Common myeloid progenitor, CD34-positive (primary cell): ENCODE measurements around the gene TEX38.

Experiments used
- CTCF ChIA-PET: fragments of 350-600 bp; sonication (Branson Sonifier 250); formaldehyde crosslinking; loops from one replicate; lab custom pipeline; 2021; ENCODE audit warnings: antibody characterized with exemption; lab: Charles Lee
- POLR2A ChIA-PET: fragments of 350-600 bp; sonication (Branson Sonifier 250); formaldehyde crosslinking; loops from one replicate; lab custom pipeline; 2021; ENCODE audit warnings: antibody characterized with exemption; lab: Charles Lee
- DNase-seq, 3 donors: peaks; one replicate each; pipeline versions ENCODE4 v3.0.0 to v3.0.0-alpha.2; 2013
- H3K27ac ChIP-seq, 2 experiments: 1 replicate in 1 of 2; 2 replicates in 1 of 2; pipeline ENCODE4 v1.7.0; 2013; ENCODE audit warnings: inconsistent platforms in 2 of 2, low read length in 2 of 2, mild to moderate bottlenecking in 2 of 2, low read depth in 1 of 2, moderate library complexity in 1 of 2; ENCODE audit not compliant: severe bottlenecking in 2 of 2, insufficient read depth in 1 of 2, poor library complexity in 1 of 2
- H3K27me3 ChIP-seq, 5 experiments: replicated peaks in 2 of 5; 1 replicate in 3 of 5; 2 replicates in 2 of 5; pipeline versions ENCODE4 v1.6.1 to v1.7.0; 2013; ENCODE audit warnings: low read length in 4 of 5, mild to moderate bottlenecking in 2 of 5, moderate library complexity in 2 of 5, inconsistent platforms in 1 of 5; ENCODE audit not compliant: insufficient read depth in 5 of 5, control insufficient read depth in 4 of 5
- H3K36me3 ChIP-seq, 4 experiments: 1 replicate in 2 of 4; 2 replicates in 2 of 4; pipeline versions ENCODE4 v1.6.1 to v1.7.0; 2013; ENCODE audit warnings: low read length in 3 of 4, control low read depth in 1 of 4, mild to moderate bottlenecking in 1 of 4; ENCODE audit not compliant: control insufficient read depth in 4 of 4, insufficient read depth in 4 of 4
- H3K4me1 ChIP-seq, 4 experiments: 1 replicate in 3 of 4; 2 replicates in 1 of 4; pipeline versions ENCODE4 v1.6.1 to v1.7.1; 2013; ENCODE audit warnings: low read length in 3 of 4, mild to moderate bottlenecking in 3 of 4, control low read depth in 1 of 4, inconsistent platforms in 1 of 4, moderate library complexity in 1 of 4; ENCODE audit not compliant: control insufficient read depth in 4 of 4, insufficient read depth in 4 of 4; ENCODE audit errors: control extremely low read depth in 1 of 4
- H3K4me3 ChIP-seq, 7 experiments: 1 replicate in 4 of 7; 2 replicates in 3 of 7; pipeline versions ENCODE4 v1.5.1 to v1.7.0; 2013; ENCODE audit warnings: mild to moderate bottlenecking in 7 of 7, low read length in 6 of 7, moderate library complexity in 6 of 7, inconsistent platforms in 2 of 7, low read depth in 2 of 7, control low read depth in 1 of 7; ENCODE audit not compliant: insufficient read depth in 4 of 7, control insufficient read depth in 1 of 7; ENCODE audit errors: extremely low read depth in 1 of 7
- H3K9me3 ChIP-seq, 5 experiments: 1 replicate in 4 of 5; 2 replicates in 1 of 5; pipeline versions ENCODE4 v1.6.1 to v1.7.1; 2013; ENCODE audit warnings: low read length in 4 of 5, mild to moderate bottlenecking in 2 of 5, inconsistent platforms in 1 of 5, low read depth in 1 of 5, moderate library complexity in 1 of 5; ENCODE audit not compliant: control insufficient read depth in 4 of 5, insufficient read depth in 2 of 5; ENCODE audit errors: control extremely low read depth in 1 of 5
- WGBS: methylation state at CpG from one replicate; pipeline ENCODE4 v1.1.5; 2013; ENCODE audit not compliant: insufficient coverage; 5-methylcytosine and 5-hydroxymethylcytosine counted together

The TEX38 gene

DNA sequence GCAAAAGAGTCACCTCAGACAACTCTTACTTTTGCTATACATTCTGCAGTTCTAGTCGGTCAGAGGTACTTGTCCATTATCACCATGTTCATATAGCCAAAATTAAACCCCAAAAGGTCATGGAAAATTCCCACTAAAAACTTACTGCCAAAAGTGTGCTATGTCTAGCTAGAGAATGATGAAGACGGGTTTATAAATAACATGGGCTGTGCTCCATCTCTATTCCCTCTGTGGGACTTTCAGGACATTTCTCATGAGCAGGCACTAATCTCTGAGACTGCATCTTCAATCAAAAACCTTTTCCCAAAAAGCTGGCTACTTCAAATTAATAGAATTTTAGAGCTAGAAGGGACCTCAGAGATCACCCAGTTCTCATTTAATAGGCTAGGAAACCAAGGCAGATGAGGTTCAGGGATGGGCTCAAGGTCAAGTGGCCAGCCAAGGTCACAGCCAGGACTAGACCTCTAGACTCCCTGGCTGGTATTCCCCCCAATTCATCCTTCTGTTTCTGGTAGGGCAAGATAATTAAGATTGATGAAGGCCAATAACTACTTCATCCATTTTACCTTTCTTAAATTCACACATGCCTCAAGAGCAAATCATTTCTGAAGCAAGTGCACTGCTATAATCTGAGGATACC is 34.1 kb upstream of the TEX38 start:
- H3K4me3 ChIP-seq: no peak overlapping the region
- 0% methylated on average over 1 of the region's 2 CpGs for WGBS
- ChIA-PET POLR2A (interaction anchor here (0.6 kb wide), 1 partner anchor 33 kb away, joined by 3 read pairs; the partner anchor contains the start of gene MKNK1), CTCF (no interaction called here)
- no peaks in the 10 kb centered on the region for H3K9me3 ChIP-seq
- no peak for DNase-seq
- H3K27ac ChIP-seq: no peak overlapping the region
- H3K27me3 ChIP-seq: no peaks in the 10 kb centered on the region
- no peaks in the 10 kb centered on the region for H3K4me1 ChIP-seq
- H3K36me3 ChIP-seq: peaks cover 5 to 31% (median 15%) of the 10 kb centered on the region in 4 experiments

DNA sequence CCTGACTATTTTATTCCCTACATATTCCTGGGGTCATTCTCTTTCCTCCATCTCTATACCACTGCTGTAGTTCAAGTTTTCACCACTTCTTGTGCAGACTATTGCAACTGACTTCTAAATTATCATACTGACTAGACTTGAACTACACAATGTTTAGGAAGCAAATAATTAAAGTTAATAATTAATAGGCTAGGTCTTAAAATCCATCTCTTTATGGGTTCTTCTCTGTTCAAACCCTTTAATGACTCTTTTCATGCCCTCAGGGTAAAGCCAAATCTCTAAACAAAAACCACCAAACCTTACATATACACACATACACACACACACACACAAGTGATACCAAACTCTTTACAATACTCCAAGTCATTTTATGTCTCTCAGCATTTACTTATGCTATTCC is 32.7 kb upstream of the TEX38 start:
- no peak overlapping the region for H3K27ac ChIP-seq
- H3K9me3 ChIP-seq: no peaks in the 10 kb centered on the region
- H3K36me3 ChIP-seq: peaks cover 7 to 28% (median 16%) of the 10 kb centered on the region in 4 experiments
- no peak for DNase-seq
- no peaks in the 10 kb centered on the region for H3K27me3 ChIP-seq
- H3K4me3 ChIP-seq: no peak overlapping the region
- no peaks in the 10 kb centered on the region for H3K4me1 ChIP-seq
- ChIA-PET POLR2A (no interaction called here), CTCF (no interaction called here)

DNA sequence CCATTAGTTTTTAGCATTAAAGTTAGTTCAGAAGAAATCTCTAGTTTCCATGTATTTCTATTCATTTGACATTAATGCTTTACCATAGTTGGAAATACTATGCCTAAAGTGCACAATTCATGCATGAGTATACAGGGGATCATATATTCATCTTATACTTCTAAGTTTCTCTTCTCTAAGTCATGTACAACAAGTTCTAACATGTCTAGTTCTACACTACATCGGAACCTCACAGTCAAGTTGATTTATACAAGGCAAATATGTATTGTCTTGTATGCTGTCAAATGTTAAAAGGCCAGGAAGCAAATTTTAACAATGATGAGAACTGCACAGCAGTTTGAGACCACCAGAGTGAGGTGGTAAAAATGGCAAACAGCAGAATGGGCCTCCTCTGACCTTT is 32.1 kb upstream of the TEX38 start:
- Histone ChIP-seq H3K4me1 (no peaks in the 10 kb centered on the region), H3K36me3 (peaks cover 7 to 26% (median 15%) of the 10 kb centered on the region in 4 experiments), H3K27me3 (no peaks in the 10 kb centered on the region), H3K9me3 (no peaks in the 10 kb centered on the region), H3K4me3 (no peak overlapping the region), H3K27ac (no peak overlapping the region)
- no CpG with 5 or more reads among the region's 1 CpG for WGBS
- POLR2A ChIA-PET: no interaction called here
- CTCF ChIA-PET: no interaction called here
- DNase-seq: no peak

DNA sequence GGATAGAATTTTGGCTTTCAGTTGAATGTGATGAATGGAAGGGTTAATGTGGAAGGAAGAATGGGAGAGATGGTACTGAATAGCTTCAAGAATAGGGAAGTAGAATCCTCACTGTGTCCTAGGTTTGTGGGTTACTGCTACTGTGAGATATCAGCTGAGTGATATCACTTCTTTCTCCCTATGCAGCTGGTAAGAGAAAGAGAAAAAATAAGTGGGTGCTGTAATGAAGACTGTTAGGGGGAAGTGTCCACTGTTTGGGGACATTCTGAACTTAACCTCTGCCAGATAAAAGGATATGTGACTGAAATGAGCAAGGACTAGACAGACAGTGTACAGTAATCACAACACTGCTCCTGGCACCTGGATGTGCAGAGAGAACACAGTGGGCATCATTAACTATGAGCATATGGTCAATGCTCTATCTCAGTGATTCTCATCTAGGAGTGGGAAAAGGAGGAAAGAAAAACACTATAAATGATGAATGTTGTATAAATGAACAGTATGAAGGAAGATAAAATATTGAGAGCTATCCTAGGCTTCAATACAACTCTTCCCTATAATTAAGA is 29.5 kb upstream of the TEX38 start:
- H3K27ac ChIP-seq: no peak overlapping the region
- POLR2A ChIA-PET: no interaction called here
- H3K9me3 ChIP-seq: peaks cover 0 to 2% (median 0%) of the 10 kb centered on the region in 5 experiments
- peak in 2 of 3 donors; percentile 28 to 54 for DNase-seq
- H3K36me3 ChIP-seq: peaks cover 2 to 13% (median 8%) of the 10 kb centered on the region in 4 experiments
- H3K27me3 ChIP-seq: no peaks in the 10 kb centered on the region
- CTCF ChIA-PET: no interaction called here
- H3K4me3 ChIP-seq: no peak overlapping the region
- no peaks in the 10 kb centered on the region for H3K4me1 ChIP-seq

DNA sequence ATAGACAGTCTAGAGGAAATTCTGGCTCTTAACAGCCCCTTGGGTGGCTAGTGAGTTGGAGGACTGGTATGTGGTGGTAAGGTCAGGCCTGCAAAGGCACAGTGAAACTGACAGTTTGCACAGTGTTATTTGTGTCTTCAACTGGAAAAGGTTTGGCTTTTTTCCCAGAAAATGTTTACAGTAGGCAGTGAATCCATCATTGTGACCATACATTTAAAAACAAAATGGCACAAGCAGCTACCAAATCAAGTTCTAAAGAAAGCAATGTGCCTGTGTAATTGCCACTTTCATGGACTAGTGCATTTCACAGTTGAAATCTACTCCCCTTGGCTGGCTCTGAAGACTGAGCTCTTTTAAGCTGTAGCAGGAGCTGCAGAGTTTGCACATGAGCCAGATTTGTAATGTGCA is 28.3 kb upstream of the TEX38 start:
- no peak for DNase-seq
- Histone ChIP-seq H3K4me1 (no peaks in the 10 kb centered on the region), H3K36me3 (peaks cover 3 to 23% (median 10%) of the 10 kb centered on the region in 4 experiments), H3K9me3 (peaks cover 0 to 9% (median 0%) of the 10 kb centered on the region in 5 experiments), H3K27me3 (no peaks in the 10 kb centered on the region), H3K27ac (no peak overlapping the region), H3K4me3 (no peak overlapping the region)
- CTCF ChIA-PET: interaction anchor here (0.6 to 0.8 kb wide), 2 partner anchors 14 to 94 kb away, joined by 3 read pairs; no protein-coding TSS in a partner anchor
- POLR2A ChIA-PET: no interaction called here

DNA sequence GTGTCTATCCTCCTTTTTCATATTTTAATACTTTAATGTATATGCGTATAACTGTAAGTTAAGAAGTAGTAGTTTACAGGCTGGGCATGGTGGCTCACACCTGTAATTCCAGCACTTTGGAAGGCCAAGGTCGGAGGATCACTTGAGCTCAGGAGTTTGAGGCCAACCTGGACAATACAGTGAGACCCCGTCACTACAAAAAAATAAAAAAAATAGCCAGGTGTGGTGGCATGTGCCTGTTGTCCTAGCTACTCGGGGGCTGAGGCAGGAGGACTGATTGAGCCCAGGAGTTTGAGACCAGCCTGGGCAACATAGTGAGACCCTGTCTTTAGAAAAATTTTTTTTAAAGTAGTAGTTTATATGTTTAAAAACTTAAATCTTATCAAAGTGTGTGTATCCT is 25.8 kb upstream of the TEX38 start:
- WGBS: 100% methylated on average over 3 of the region's 4 CpGs
- peaks cover 0 to 26% (median 7%) of the 10 kb centered on the region in 5 experiments for H3K9me3 ChIP-seq
- H3K4me3 ChIP-seq: no peak overlapping the region
- no peak for DNase-seq
- peaks cover 13 to 44% (median 18%) of the 10 kb centered on the region in 4 experiments for H3K36me3 ChIP-seq
- no peaks in the 10 kb centered on the region for H3K4me1 ChIP-seq
- ChIA-PET CTCF (no interaction called here), POLR2A (no interaction called here)
- no peak overlapping the region for H3K27ac ChIP-seq
- no peaks in the 10 kb centered on the region for H3K27me3 ChIP-seq

DNA sequence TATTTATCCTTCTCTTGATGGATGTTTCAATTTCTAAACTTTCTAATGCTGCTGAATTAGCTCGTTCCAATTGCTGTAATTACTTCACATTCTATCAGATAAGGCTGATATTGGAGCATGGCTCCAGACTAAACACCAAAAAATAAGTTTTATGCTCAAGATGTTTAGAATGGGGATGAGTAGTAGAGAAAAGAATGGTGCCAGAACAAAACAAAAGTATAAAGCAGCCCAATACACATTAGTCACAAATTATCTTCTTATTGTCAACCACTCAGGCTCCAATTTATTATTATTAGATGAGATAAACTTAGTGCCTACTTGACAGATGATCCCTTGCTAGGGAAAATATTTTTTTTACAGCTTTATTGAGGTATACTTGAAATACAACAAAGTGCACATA is 25.3 kb upstream of the TEX38 start:
- no peak for DNase-seq
- no peak overlapping the region for H3K27ac ChIP-seq
- H3K27me3 ChIP-seq: no peaks in the 10 kb centered on the region
- H3K4me3 ChIP-seq: no peak overlapping the region
- peaks cover 13 to 44% (median 18%) of the 10 kb centered on the region in 4 experiments for H3K36me3 ChIP-seq
- ChIA-PET POLR2A (no interaction called here), CTCF (no interaction called here)
- H3K9me3 ChIP-seq: peaks cover 0 to 26% (median 7%) of the 10 kb centered on the region in 5 experiments
- no peaks in the 10 kb centered on the region for H3K4me1 ChIP-seq
- WGBS: no CpG with 5 or more reads among the region's 1 CpG
